Stimulated activated CD8-positive, alpha-beta memory T cell treated with anti-CD3 and anti-CD28 coated beads, Interleukin-12 subunit alpha, Interleukin-12 subunit beta, amount 100 ng/mL, for 24 hours (primary cell): ENCODE results near the gene PTGS2.

Experiments
- DNase-seq: peaks from one replicate; pipeline ENCODE4 v3.0.0-alpha.2; 2020; ENCODE audit errors: extremely low read depth

The PTGS2 gene

GRCh38 chr1:186680245-186681061, at the start of gene PTGS2:
Gene PTGS2, minus strand, starts transcription at chr1:186680423. Its CDS starts 133 bp downstream, at chr1:186680290.
- DNase-seq, result no peak

GRCh38 chr1:186722711-186723309, 42.6 kb upstream of the PTGS2 start:
- DNase-seq, result no peak

GRCh38 chr1:186717286-186717685, 37.1 kb upstream of the PTGS2 start:
- no peak for DNase-seq

DNA sequence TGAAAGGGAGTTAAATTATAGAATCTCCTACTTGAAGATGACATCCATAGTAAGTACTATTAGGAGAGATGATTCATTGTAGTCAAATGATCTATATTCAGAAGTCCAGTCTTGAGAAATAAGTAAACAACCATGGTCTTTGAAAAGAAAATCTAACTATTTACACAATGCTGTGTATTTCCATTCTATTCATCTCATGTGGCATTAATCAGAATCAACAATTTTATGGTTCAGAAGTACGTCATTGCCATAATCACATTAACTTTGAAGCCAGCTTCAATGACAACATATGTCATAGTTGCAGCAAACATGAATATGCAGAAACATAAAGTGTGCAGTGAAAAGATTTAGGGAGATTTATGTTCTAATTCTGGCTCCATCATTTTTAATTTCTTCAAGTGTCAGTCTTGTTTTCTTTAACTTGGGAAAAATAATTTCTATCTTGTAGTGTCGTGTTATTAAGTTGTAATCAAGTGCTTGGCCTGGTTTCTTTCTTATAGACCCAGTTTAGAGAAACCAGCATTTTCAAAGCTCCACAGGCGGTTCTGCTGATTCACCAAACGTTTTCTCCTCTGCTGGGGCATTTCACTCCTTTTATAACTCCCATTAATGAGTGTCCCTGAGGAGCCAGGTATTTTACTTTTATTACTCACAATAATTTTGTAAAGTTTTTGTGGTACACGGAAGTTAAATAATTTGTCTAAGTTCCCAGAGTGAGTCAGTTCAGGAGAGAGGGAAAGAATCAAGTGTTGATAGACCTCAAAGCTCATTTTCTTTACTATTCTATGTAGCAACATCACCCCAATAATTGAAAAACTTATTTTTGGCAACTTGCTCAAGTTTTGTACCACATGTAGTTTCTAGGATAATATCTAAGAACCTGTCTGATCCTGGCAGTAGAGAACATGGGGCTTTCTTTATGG, 35.9 kb upstream of the PTGS2 start:
- DNase-seq, result no peak

- DNase-seq, result no peak
These were observed 30.5 kb upstream of the PTGS2 start for GRCh38 chr1:186710696-186711095.

DNA sequence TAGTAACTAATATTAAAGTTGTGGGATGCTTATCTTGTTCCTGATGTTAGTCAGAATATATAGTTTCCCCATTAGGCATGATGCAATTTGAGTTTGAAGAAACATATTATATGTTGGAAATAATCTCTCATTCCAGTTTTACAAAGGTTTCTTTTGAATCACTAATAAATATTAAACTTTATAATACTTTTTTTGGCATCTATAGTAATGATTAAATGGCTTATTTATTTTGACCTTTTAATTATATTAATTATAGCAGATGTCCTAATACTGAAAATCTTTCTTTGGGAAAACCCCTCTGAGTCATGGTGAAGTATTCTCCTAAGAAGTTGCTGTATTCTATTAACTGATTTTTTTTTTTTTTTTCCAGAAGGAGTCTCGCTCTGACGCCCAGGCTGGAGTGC, 28.5 kb upstream of the PTGS2 start:
- DNase-seq, result no peak

DNA sequence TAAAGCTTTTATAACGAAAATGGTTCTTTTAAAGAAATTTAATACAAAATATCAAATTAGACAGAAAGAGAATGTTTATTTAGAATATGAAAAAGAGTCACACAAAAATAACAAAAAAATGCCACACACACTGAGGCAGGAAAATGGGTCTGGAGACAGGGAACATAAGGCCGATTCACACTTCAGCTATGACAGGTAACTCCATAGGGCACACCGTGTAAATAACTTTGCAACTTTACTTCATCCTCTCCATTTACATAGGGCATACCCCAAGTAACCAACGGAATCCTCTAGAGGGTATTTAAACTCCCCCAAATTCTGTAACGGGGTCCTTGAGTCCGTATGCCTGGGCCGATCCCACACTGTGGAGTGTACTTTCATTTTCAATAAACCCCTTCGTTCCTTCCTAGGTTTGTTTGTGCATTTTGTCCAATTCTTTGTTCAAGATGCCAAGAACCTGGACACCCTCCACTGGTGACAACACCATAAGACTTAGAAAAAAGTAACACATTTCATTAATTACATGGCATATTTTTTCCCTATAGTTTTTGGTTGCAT, 23.1 kb upstream of the PTGS2 start:
- DNase-seq, result no peak

GRCh38 chr1:186700722-186701121, 20.5 kb upstream of the PTGS2 start:
- no peak for DNase-seq

- DNase-seq, result no peak
These were observed 19.3 kb upstream of the PTGS2 start for GRCh38 chr1:186699519-186699918.

- DNase-seq, result no peak
These were observed 9.7 kb upstream of the PTGS2 start for GRCh38 chr1:186689907-186690306.

DNA sequence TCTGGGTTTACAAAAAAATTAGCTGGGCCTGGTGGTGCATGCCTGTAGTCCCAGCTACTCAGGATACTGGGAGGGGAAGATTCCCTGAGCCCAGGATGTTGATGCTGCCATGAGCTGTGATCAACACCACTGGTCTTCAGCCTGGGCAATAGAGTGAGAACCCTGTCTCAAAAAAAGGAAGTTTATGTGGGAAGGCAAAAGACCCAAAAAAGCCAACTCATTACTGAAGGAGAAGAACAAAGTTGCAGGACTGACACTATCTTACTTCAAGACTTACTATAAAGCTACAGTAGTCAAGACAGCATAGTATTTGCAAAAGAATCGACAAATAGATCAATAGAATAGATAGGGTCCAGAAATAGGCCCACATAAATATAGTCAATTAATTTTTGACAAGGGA, 9.2 kb upstream of the PTGS2 start:
- no peak for DNase-seq

DNA sequence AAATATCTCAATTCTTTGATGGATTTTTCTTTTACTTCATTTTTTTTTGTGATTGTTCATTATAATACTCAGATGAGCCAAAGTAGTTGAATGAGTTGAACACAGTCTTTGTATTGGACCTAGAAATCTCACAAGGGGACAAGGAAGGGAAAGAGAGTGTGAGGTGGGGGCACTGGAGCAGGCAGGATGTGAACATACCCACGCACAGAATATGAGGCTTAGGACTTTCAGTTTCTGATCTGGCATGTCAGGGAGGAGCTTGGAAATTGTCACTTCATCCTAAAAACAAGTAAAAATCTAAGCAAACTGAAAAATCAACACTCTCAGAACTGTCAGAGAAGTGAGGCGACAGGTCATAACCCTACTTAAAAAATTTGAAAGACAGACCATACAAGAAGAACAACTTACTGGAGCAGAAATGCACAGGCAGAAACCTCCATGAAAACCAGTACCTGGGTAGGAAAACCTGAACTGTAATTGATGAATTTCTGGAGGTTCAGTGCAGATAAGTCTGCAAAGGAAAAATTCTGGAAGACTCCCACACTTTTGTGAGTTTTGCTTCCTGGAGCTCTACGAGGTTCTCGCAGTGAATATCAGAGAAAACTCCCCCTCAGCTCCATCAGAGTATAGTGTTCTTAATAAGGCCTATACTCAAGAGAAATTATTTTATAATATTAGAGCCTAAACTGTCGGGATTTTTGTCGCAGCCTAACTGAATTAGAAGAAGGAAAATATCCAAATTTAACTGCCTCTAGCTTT, 3.6 kb upstream of the PTGS2 start:
- no peak for DNase-seq

- no peak for DNase-seq
These were observed 2.5 kb upstream of the PTGS2 start for GRCh38 chr1:186682736-186683135.

- no peak for DNase-seq
These were observed 1.6 kb upstream of the PTGS2 start for GRCh38 chr1:186681801-186682200.

- DNase-seq, result no peak
These were observed 898 bp upstream of the PTGS2 start for GRCh38 chr1:186681121-186681520.

GRCh38 chr1:186679924-186680244, 339 bp downstream of the PTGS2 start:
- no peak for DNase-seq

DNA sequence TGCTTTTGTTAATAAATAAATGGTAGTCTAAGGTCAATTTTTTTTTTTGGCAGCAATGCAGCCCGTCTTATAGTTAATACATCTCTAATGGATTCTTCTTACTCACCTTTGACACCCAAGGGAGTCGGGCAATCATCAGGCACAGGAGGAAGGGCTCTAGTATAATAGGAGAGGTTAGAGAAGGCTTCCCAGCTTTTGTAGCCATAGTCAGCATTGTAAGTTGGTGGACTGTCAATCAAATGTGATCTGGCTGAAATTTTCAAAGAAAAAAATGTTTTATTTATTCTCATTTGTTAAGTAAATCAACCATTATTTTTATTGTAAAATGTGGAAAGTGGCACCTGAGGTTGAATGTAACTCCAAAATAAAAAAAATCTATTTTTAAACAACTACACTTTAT, 2.1 kb downstream of the PTGS2 start:
- no peak for DNase-seq

DNA sequence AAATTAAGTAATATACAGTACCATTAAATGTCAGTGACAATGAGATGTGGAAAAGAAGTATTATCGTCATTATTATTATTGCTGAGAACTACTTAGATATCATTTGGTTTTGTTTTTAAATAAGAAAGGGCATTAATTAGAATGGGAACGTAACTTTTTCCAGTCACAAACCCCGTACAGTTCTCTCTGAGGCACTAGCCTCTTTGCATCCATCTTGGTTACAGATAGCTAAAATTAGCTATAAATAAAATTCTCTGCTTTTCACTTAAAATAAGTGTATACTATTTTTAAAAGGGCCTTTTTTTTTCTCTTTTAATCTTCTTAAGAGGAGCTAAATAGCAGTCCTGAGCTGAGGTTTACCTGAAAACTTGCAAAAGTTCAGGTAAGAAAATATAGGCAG, 7.6 kb downstream of the PTGS2 start:
- DNase-seq, result no peak

DNA sequence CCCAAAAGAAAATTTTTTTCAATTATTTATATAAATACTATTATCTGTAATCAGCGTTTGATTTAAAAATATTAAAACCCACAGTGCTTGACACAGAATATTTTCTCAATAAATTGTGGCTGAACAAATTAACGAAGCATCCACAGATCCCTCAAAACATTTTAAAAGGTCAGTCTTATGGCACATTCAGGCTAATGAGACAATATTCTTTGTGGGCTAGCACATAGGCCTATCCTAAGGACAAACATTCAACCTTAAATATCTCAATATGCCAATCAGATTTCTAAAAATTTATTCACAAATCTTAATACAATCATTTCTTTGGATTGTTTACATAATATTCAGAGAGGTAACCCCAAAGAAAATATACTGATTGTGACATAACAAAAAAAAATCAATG, 8.1 kb downstream of the PTGS2 start:
- DNase-seq, result no peak

DNA sequence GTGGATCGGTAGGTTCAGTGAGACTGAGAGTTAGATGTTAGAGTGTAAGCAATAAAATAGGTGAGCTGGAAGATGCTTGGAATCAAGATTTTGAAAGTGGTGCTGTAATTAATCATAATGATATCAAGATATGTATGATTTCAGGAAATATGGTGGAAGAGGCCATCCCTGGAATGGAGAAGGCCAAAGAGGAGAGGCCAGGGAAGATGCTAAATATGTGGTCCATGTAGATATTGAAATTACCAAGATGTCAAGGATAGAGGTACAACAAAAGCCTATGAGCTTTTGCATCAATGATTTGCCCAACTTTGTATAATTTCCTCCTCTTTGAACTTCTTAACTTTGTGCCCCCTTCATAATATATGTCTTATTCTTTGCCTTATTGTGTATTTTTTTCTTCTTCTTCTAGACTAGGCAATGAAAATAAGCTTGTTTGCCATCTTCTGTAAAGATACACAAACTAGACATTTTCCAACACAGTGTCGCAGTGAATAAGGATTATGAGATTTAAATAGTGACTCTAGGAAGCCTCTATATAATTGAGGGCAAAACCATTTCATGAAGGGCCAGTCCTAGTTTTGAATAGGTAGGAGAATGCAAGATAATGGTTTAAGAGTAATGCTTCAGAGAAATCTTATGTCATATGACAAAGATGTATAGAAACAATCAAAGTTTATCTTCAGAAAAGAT, 8.9 kb downstream of the PTGS2 start:
- no peak for DNase-seq
